Right lobe of liver (tissue), 6 donors: Measurements from ENCODE around the gene TCFL5. TPM values are rescaled to one million over a fixed set of nuclear protein-coding genes. Genes with fewer than 3 reads are reported as not detected.

Experiments
- ATAC-seq, 4 donors: fragments of 200-7000 bp; cut with Tn5 transposase; one replicate each; pipeline ENCODE4 v1.9.1; 2020; ENCODE audit warnings: mild to moderate bottlenecking in 4 of 4, moderate library complexity in 4 of 4
- DNase-seq, 3 donors: peaks; one replicate each; pipeline ENCODE4 v3.0.0-alpha.2; 2020
- H3K27ac ChIP-seq, 3 donors: fragments of 200-600 bp; one replicate each; pipeline ENCODE4 v1.8.0; 2022
- H3K27me3 ChIP-seq, 2 donors: fragments of 200-600 bp; one replicate each; pipeline ENCODE4 v1.8.0; 2022
- H3K36me3 ChIP-seq, 4 donors: fragments of 200-600 bp; sonication (generic) in 1 of 4; one replicate each; pipeline versions ENCODE4 v1.5.1 to v1.8.0; 2017 to 2022; ENCODE audit warnings: control low read depth in 1 of 4
- H3K4me1 ChIP-seq, 4 donors: fragments of 200-600 bp; sonication (generic) in 1 of 4; one replicate each; pipeline versions ENCODE4 v1.5.1 to v1.8.0; 2017 to 2022; ENCODE audit warnings: control low read depth in 1 of 4
- H3K4me3 ChIP-seq, 3 donors: fragments of 200-600 bp; one replicate each; pipeline ENCODE4 v1.8.0; 2022
- H3K9me3 ChIP-seq, 4 donors: fragments of 200-600 bp; sonication (generic) in 1 of 4; one replicate each; pipeline versions ENCODE4 v1.5.1 to v1.8.0; 2017 to 2022; ENCODE audit warnings: control low read depth in 1 of 4
- CTCF ChIP-seq, 4 donors: fragments of 200-600 bp in 3 of 4; fragments of 450-650 bp in 1 of 4; IDR thresholded peaks; one replicate each; pipeline versions ENCODE4 v1.5.1 to v1.8.0; 2016 to 2022; ENCODE audit warnings: antibody characterized with exemption in 4 of 4, mild to moderate bottlenecking in 2 of 4
- POLR2A ChIP-seq: fragments of 450-650 bp; IDR thresholded peaks from one replicate; pipeline ENCODE4 v1.6.1; 2017; ENCODE audit warnings: antibody characterized with exemption, mild to moderate bottlenecking
- WGBS: methylation state at CpG from one replicate; pipeline ENCODE4 v1.1.6; 2018; ENCODE audit warnings: low coverage, low lambda C conversion rate; ENCODE audit not compliant: insufficient coverage; ENCODE audit errors: missing lambda C conversion rate; 5-methylcytosine and 5-hydroxymethylcytosine counted together
- intact Hi-C, 2 donors: fragments of 100-400 bp; cut with DNase I; formaldehyde crosslinking; loops; one replicate each; pipeline versions ENCODE4 v1.11.2 to v1.14.1; 2022
- total RNA-seq, 6 experiments: library from RNA; depleted of rRNA in 2 of 6; stranded (reverse); fragments of >200 nt in 2 of 6; fragmentation: NEBNext Ultra II Directional in 3 of 6; extraction: Animal tissue kit (Norgen Biotek cat#: 25700) in 3 of 6; gene quantifications; one replicate each; pipeline versions ENCODE4 v1.1.0 to v1.2.4, GENCODE V29; 2016 to 2023
- donor health status: DM: no; HTN: yes; CAD: no.
- donor health status: DM: no; HTN: no; CAD: no.
- donor health status: DM: no; HTN: no; CAD: no.
- donor health status: DM: no; HTN: yes; CAD: no.
- donor health status: DM: no; HTN: yes; CAD: no.

Gene TCFL5
- total RNA-seq, 6 experiments from 2014 or later = 2.9 to 5.1 (median 3.9) TPM

- peaks cover 0 to 8% (median 2%) of the 10 kb centered on the region in 4 donors for H3K4me1 ChIP-seq
- intact Hi-C loops = loop anchor here (10.0 kb wide), 2 partner anchors 57 to 97 kb away; partner anchors contain the start of gene BHLHE23 (in 2 of the 2)
- H3K36me3 ChIP-seq = peaks cover 10 to 97% (median 68%) of the 10 kb centered on the region in 4 donors
- ATAC-seq (peak in 2 of 4 donors; percentile 9 to 47), DNase-seq (no peak)
- H3K9me3 ChIP-seq = no peaks in the 10 kb centered on the region
- H3K27me3 ChIP-seq = no peaks in the 10 kb centered on the region
- H3K27ac ChIP-seq = no peak overlapping the region
- TF ChIP-seq POLR2A (no peak), CTCF (IDR thresholded peaks at IDR 0.05) (peak; percentile 27 to 47 (median 38))
- H3K4me3 ChIP-seq = no peak overlapping the region
- WGBS = 68% methylated on average over 11 of the region's 16 CpGs
Measured at GRCh38 chr20:62907384-62908317, 46.0 kb upstream of the TCFL5 start.

- H3K9me3 ChIP-seq = no peaks in the 10 kb centered on the region
- H3K36me3 ChIP-seq = peaks cover 10 to 100% (median 64%) of the 10 kb centered on the region in 4 donors
- no peaks in the 10 kb centered on the region for H3K27me3 ChIP-seq
- TF ChIP-seq POLR2A (no peak), CTCF (IDR thresholded peaks at IDR 0.05) (no peak)
- H3K27ac ChIP-seq = no peak overlapping the region
- no peak overlapping the region for H3K4me3 ChIP-seq
- intact Hi-C loops = loop anchor here (10.0 kb wide), 2 partner anchors 58 to 98 kb away; partner anchors contain the start of gene BHLHE23 (in 2 of the 2)
- DNase-seq (no peak), ATAC-seq (no peak)
- H3K4me1 ChIP-seq = peaks cover 0 to 7% (median 2%) of the 10 kb centered on the region in 4 donors
- WGBS = 84% methylated on average over 27 of the region's 31 CpGs
Measured at GRCh38 chr20:62906647-62907375, 45.2 kb upstream of the TCFL5 start.

GRCh38 chr20:62906209-62906608, 44.6 kb upstream of the TCFL5 start:
- Histone ChIP-seq H3K4me1 (peaks cover 0 to 7% (median 2%) of the 10 kb centered on the region in 4 donors), H3K27me3 (no peaks in the 10 kb centered on the region), H3K36me3 (peaks cover 10 to 100% (median 58%) of the 10 kb centered on the region in 4 donors), H3K9me3 (no peaks in the 10 kb centered on the region), H3K27ac (no peak overlapping the region), H3K4me3 (no peak overlapping the region)
- DNase-seq = peak; percentile 50 to 85 (median 83)
- ATAC-seq = peak; percentile 61 to 90 (median 70)
- TF ChIP-seq POLR2A (no peak), CTCF (IDR thresholded peaks at IDR 0.05) (no peak)
- WGBS = 51% methylated on average over 10 of the region's 16 CpGs
- intact Hi-C loops = loop anchor here (10.0 kb wide), 2 partner anchors 59 to 99 kb away; partner anchors contain the start of gene BHLHE23 (in 2 of the 2)

- no peak for DNase-seq
- Histone ChIP-seq H3K27me3 (no peaks in the 10 kb centered on the region), H3K27ac (no peak overlapping the region), H3K4me3 (no peak overlapping the region), H3K9me3 (no peaks in the 10 kb centered on the region), H3K36me3 (peaks cover 10 to 95% (median 53%) of the 10 kb centered on the region in 4 donors), H3K4me1 (peaks cover 0 to 12% (median 2%) of the 10 kb centered on the region in 4 donors)
- no peak for ATAC-seq
- WGBS = 83% methylated on average over 16 of the region's 17 CpGs
- intact Hi-C loops = loop anchor here (10.0 kb wide), 2 partner anchors 59 to 99 kb away; partner anchors contain the start of gene BHLHE23 (in 2 of the 2)
- TF ChIP-seq CTCF (IDR thresholded peaks at IDR 0.05) (no peak), POLR2A (no peak)
Measured at GRCh38 chr20:62905536-62906117, 44.0 kb upstream of the TCFL5 start.
